SK-N-MC (cell line): Measurements from ENCODE around the gene CLN6.
"Not testable (repeated sequence)": the region's sequence is repeated elsewhere in the genome, so short reads cannot be mapped to it uniquely, and the experiment has no call there.

Experiments used
- DNase-seq: peaks from one replicate; pipeline ENCODE4 v3.0.0-alpha.2; 2011; ENCODE audit warnings: low read depth, low spot score
- H3K27ac ChIP-seq: fragments of 200-600 bp; sonication (generic); 2 replicates; pipeline ENCODE4 v1.5.1; 2016; ENCODE audit warnings: mixed run types
- H3K36me3 ChIP-seq: fragments of 200-600 bp; sonication (generic); 2 replicates; pipeline ENCODE4 v1.6.1; 2017; ENCODE audit warnings: antibody characterized with exemption, low read length, mixed read lengths; ENCODE audit not compliant: insufficient read depth
- H3K4me3 ChIP-seq: fragments of 200-600 bp; sonication (generic); 2 replicates; pipeline ENCODE4 v1.5.1; 2016
- H3K9ac ChIP-seq: fragments of 200-600 bp; sonication (generic); 2 replicates; pipeline ENCODE4 v1.8.0; 2017; ENCODE audit warnings: mixed run types, mixed read lengths; ENCODE audit not compliant: insufficient read length
- H3K9me3 ChIP-seq: fragments of 200-600 bp; sonication (generic); 2 replicates; pipeline ENCODE4 v1.6.1; 2017; ENCODE audit warnings: low read depth, mild to moderate bottlenecking, antibody characterized with exemption, low read length, moderate library complexity, mixed read lengths
- EZH2 ChIP-seq: fragments of 200-600 bp; sonication (generic); IDR thresholded peaks from one replicate; pipeline ENCODE4 v1.6.1; 2017; ENCODE audit warnings: antibody characterized with exemption
- FOXP2 ChIP-seq: optimal IDR thresholded peaks from 2 replicates; pipeline ENCODE3; 2011; ENCODE audit warnings: mild to moderate bottlenecking, moderate library complexity; ENCODE audit not compliant: insufficient read depth; ENCODE audit errors: extremely low read length, control extremely low read depth
- POLR2AphosphoS5 ChIP-seq: IDR thresholded peaks from 2 replicates; pipeline ENCODE4 v1.6.1; 2012; ENCODE audit warnings: mild to moderate bottlenecking, low read depth, low read length, borderline replicate concordance

The CLN6 gene

DNA sequence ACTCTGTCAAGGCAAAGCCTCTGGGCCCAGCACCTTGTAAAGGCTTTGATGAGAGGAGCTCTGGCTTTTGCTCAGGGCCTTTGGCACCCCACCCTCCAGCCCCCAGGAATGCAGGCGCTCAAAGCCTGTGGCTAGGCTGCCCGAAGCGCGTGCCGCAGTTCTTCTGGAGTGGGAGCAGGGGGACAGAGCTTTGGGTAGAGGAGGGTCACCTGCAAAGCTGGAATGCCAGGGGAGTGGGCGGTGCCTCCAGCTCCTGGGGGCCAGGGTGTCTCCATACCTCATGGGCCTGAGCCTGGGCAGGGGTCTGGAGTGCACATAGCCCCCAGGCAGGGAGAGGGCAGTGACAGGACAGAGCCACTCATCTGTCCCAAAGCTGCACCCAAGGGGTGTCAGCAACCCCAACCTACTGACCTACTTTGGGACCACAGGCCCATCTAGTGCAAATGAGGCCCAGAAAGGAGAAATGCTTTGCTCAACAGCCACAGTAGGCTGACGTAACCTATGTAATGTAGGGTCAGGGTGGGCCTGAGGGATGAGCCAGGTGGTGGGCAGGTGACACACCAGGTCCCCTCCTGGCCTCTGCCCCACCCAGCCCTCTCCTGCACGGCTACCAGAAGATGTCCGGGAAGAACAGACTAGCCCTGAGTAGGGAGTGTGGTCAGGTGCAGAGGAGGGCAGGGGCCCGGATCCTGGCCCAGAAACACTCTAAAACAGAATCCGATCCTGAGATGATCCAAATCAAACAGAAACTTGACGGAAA is 22.2 kb downstream of the CLN6 start:
- H3K9me3 ChIP-seq = no peaks in the 10 kb centered on the region
- no peak overlapping the region for H3K4me3 ChIP-seq
- TF ChIP-seq FOXP2 (no peak), POLR2AphosphoS5 (no peak), EZH2 (no peak)
- DNase-seq = no peak
- H3K9ac ChIP-seq = no peak overlapping the region
- H3K27ac ChIP-seq = peak overlapping the region; percentile 67; the same call in 1 of the 2 replicates
- peaks cover 7% of the 10 kb centered on the region; the same call in 1 of the 2 replicates for H3K36me3 ChIP-seq

- no peaks in the 10 kb centered on the region for H3K9me3 ChIP-seq
- peaks cover 7% of the 10 kb centered on the region; the same call in 1 of the 2 replicates for H3K36me3 ChIP-seq
- peak overlapping the region; percentile 67; the same call in 1 of the 2 replicates for H3K27ac ChIP-seq
- no peak for DNase-seq
- H3K9ac ChIP-seq = no peak overlapping the region
- TF ChIP-seq EZH2 (no peak), FOXP2 (no peak)
- no peak overlapping the region for H3K4me3 ChIP-seq
Observed at GRCh38 chr15:68206711-68207151, 22.8 kb downstream of the CLN6 start.

DNA sequence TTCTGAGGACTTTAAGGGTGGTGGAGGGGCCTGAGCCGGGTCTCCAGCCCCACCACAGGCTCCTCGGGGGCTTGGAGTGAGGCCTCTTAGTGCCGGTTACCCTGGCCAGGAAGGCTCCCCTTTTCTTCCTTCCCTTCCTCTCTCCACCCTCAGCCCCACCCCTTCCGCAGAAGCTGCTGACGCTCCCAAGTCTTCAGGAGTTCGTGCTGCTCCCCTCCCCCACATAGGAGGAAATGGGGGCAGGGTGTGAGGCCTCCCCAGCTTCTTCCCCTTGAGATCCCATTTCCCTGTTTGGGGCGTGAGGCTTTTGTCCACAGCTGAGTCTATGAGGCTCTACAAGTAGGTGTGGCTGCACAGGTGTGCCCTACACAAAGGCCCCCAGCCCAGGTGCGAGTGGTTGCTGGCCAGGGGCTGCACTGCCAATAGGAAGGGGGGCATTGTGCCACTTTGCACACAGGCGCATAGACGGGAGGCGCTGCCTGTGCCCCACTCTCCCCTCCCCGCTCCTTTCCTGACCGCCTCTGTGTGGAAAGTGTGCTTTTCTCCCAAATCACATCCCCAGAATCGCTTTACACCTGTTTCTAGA is 23.5 kb downstream of the CLN6 start:
- 0 out of 2 replicates have a peak overlapping the region, but pooled peaks have one; percentile 35 for H3K27ac ChIP-seq
- DNase-seq = no peak
- no peak overlapping the region for H3K9ac ChIP-seq

GRCh38 chr15:68205558-68205944 is 24.0 kb downstream of the CLN6 start:
- H3K4me3 ChIP-seq = peak overlapping the region; percentile 51
- peak overlapping the region; percentile 80; the same call in 1 of the 2 replicates for H3K27ac ChIP-seq
- TF ChIP-seq FOXP2 (no peak), POLR2AphosphoS5 (no peak), EZH2 (no peak)
- DNase-seq = no peak
- no peaks in the 10 kb centered on the region for H3K9me3 ChIP-seq
- H3K9ac ChIP-seq = no peak overlapping the region
- H3K36me3 ChIP-seq = no peaks in the 10 kb centered on the region

More for the DNA sequence above, 23.5 kb downstream of the CLN6 start:
- TF ChIP-seq EZH2 (no peak), POLR2AphosphoS5 (no peak; the same call in 1 of the 2 replicates), FOXP2 (no peak)
- Histone ChIP-seq H3K9me3 (no peaks in the 10 kb centered on the region), H3K36me3 (peaks cover under 1% of the 10 kb centered on the region; the same call in 1 of the 2 replicates), H3K4me3 (peak overlapping the region; percentile 51; the same call in 1 of the 2 replicates)

GRCh38 chr15:68204776-68205557 is 24.6 kb downstream of the CLN6 start, which contains the start of gene CALML4:
Gene CALML4 (minus strand): TSS chr15:68205332. CDS start chr15:68205247, 85 bp downstream.
- DNase-seq = no peak
- Histone ChIP-seq H3K9ac (peak within 1 kb of the TSS; percentile 10), H3K9me3 (no peaks in the 10 kb centered on the region), H3K27ac (peak within 1 kb of the TSS; percentile 80), H3K36me3 (no peaks in the 10 kb centered on the region), H3K4me3 (peak within 1 kb of the TSS; percentile 51)
- TF ChIP-seq POLR2AphosphoS5 = no peak; the same call in 1 of the 2 replicates
- TF ChIP-seq FOXP2 = no peak
- no peak for TF ChIP-seq EZH2

GRCh38 chr15:68204361-68204760 is 25.2 kb downstream of the CLN6 start:
- Histone ChIP-seq H3K9ac (no peak overlapping the region), H3K4me3 (no peak overlapping the region), H3K36me3 (no peaks in the 10 kb centered on the region), H3K9me3 (no peaks in the 10 kb centered on the region), H3K27ac (no peak overlapping the region)
- no peak for TF ChIP-seq EZH2
- no peak for TF ChIP-seq POLR2AphosphoS5
- no peak for TF ChIP-seq FOXP2
- no peak for DNase-seq

- Histone ChIP-seq H3K36me3 (no peaks in the 10 kb centered on the region), H3K4me3 (no peak overlapping the region), H3K27ac (no peak overlapping the region), H3K9ac (no peak overlapping the region), H3K9me3 (no peaks in the 10 kb centered on the region)
- DNase-seq = no peak
- TF ChIP-seq FOXP2 (no peak), EZH2 (no peak)
Observed at GRCh38 chr15:68203956-68204355, 25.6 kb downstream of the CLN6 start.

- DNase-seq = no peak
- Histone ChIP-seq H3K9ac (no peak overlapping the region), H3K27ac (no peak overlapping the region), H3K4me3 (no peak overlapping the region), H3K36me3 (no peaks in the 10 kb centered on the region), H3K9me3 (no peaks in the 10 kb centered on the region)
- TF ChIP-seq EZH2 (no peak), FOXP2 (no peak), POLR2AphosphoS5 (no peak)
Observed at GRCh38 chr15:68203486-68203885, 26.0 kb downstream of the CLN6 start.

- H3K9ac ChIP-seq, H3K4me3 ChIP-seq, H3K9me3 ChIP-seq, H3K27ac ChIP-seq, DNase-seq, H3K36me3 ChIP-seq: not testable (repeated sequence)
Observed at GRCh38 chr15:68202994-68203393, 26.5 kb downstream of the CLN6 start.
